Osteocyte (in vitro differentiated cells): ENCODE measurements around the gene P4HTM. TPM values are rescaled to one million over a fixed set of nuclear protein-coding genes. Genes with fewer than 3 reads are reported as not detected.
A peak's percentile ranks its signal among the peaks of the same experiment; 100 is the strongest.

ENCODE experiments used
- DNase-seq: peaks from one replicate; pipeline ENCODE4 v3.0.0; 2021; ENCODE audit warnings: mixed read lengths; ENCODE audit not compliant: unreplicated experiment; ENCODE audit errors: extremely low spot score
- H3K27ac Mint-ChIP-seq: one replicate; pipeline ENCODE4 v1.8.0; 2021; ENCODE audit warnings: mild to moderate bottlenecking, mixed read lengths; ENCODE audit not compliant: unreplicated experiment
- H3K27me3 Mint-ChIP-seq: one replicate; pipeline ENCODE4 v1.8.0; 2021; ENCODE audit warnings: mixed read lengths; ENCODE audit not compliant: unreplicated experiment
- H3K36me3 Mint-ChIP-seq: one replicate; pipeline ENCODE4 v1.8.0; 2021; ENCODE audit warnings: mixed read lengths; ENCODE audit not compliant: unreplicated experiment
- H3K4me1 Mint-ChIP-seq: one replicate; pipeline ENCODE4 v1.8.0; 2021; ENCODE audit warnings: mixed read lengths; ENCODE audit not compliant: unreplicated experiment
- H3K4me3 Mint-ChIP-seq: one replicate; pipeline ENCODE4 v1.8.0; 2021; ENCODE audit warnings: mild to moderate bottlenecking, moderate library complexity, mixed read lengths; ENCODE audit not compliant: unreplicated experiment
- H3K9me3 Mint-ChIP-seq: one replicate; pipeline ENCODE4 v1.8.0; 2021; ENCODE audit warnings: mixed read lengths; ENCODE audit not compliant: unreplicated experiment
- total RNA-seq: library from RNA; stranded (reverse); gene quantifications from 2 replicates; pipeline ENCODE4 v1.2.1, GENCODE V29; 2021
- TF ChIP-seq, protein P1 (sequence below): fragments of 200-600 bp; sonication (generic); IDR thresholded peaks from 2 replicates; pipeline ENCODE4 v1.5.0; 2021; ENCODE audit warnings: antibody characterized with exemption, mild to moderate bottlenecking, moderate library complexity

Gene P4HTM
- total RNA-seq, 1 donor from 2014 or later, result 35.6 TPM

GRCh38 chr3:48982686-48983085, 7.4 kb upstream of the P4HTM start:
- Mint-ChIP-seq H3K4me1 (no peaks in the 10 kb centered on the region), H3K9me3 (no peaks in the 10 kb centered on the region), H3K4me3 (no peak overlapping the region), H3K36me3 (peaks cover 46% of the 10 kb centered on the region), H3K27ac (no peak overlapping the region), H3K27me3 (no peaks in the 10 kb centered on the region)
- no peak for DNase-seq
- TF ChIP-seq, protein P1, sequence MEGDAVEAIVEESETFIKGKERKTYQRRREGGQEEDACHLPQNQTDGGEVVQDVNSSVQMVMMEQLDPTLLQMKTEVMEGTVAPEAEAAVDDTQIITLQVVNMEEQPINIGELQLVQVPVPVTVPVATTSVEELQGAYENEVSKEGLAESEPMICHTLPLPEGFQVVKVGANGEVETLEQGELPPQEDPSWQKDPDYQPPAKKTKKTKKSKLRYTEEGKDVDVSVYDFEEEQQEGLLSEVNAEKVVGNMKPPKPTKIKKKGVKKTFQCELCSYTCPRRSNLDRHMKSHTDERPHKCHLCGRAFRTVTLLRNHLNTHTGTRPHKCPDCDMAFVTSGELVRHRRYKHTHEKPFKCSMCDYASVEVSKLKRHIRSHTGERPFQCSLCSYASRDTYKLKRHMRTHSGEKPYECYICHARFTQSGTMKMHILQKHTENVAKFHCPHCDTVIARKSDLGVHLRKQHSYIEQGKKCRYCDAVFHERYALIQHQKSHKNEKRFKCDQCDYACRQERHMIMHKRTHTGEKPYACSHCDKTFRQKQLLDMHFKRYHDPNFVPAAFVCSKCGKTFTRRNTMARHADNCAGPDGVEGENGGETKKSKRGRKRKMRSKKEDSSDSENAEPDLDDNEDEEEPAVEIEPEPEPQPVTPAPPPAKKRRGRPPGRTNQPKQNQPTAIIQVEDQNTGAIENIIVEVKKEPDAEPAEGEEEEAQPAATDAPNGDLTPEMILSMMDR, result no peak

GRCh38 chr3:48983096-48983495, 6.9 kb upstream of the P4HTM start:
- no peak overlapping the region for H3K27ac Mint-ChIP-seq
- H3K27me3 Mint-ChIP-seq, result no peaks in the 10 kb centered on the region
- peaks cover 42% of the 10 kb centered on the region for H3K36me3 Mint-ChIP-seq
- no peak for DNase-seq
- no peaks in the 10 kb centered on the region for H3K9me3 Mint-ChIP-seq
- TF ChIP-seq, protein P1, result no peak
- peaks cover 2% of the 10 kb centered on the region for H3K4me1 Mint-ChIP-seq
- no peak overlapping the region for H3K4me3 Mint-ChIP-seq

- peaks cover 32% of the 10 kb centered on the region for H3K36me3 Mint-ChIP-seq
- H3K4me1 Mint-ChIP-seq, result peaks cover 10% of the 10 kb centered on the region
- no peaks in the 10 kb centered on the region for H3K27me3 Mint-ChIP-seq
- no peaks in the 10 kb centered on the region for H3K9me3 Mint-ChIP-seq
- no peak overlapping the region for H3K4me3 Mint-ChIP-seq
- no peak overlapping the region for H3K27ac Mint-ChIP-seq
- TF ChIP-seq, protein P1, result no peak
- DNase-seq, result no peak
Observed at GRCh38 chr3:48984663-48985062, 5.4 kb upstream of the P4HTM start.

DNA sequence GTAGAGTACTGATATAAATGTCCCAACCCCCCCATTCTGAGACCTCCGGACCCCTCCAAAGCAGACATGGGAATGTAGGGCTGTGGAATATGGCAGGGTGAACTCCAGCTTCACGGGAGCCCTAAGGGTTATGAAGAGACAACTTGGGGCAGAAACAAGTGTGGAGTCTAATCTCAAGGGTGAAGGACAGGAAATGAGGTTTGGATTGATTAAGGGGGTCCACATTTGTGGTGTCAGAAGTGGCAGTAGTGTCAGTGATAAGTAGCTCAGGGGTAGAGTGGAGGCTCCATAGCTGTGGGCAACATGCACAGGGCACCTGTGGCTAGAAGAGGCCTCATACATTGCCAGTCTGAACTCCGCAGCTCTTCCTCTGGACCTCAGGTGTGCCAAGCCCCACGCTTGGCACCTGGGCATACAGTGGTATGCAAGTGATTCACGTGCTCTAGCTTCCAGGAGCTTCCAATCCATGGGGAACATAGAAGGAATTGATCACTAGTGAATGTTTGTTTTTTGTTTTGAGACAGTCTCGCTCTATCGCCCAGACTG, 4.1 kb upstream of the P4HTM start:
- peaks cover 14% of the 10 kb centered on the region for H3K4me1 Mint-ChIP-seq
- TF ChIP-seq, protein P1, result no peak
- no peak overlapping the region for H3K27ac Mint-ChIP-seq
- no peaks in the 10 kb centered on the region for H3K27me3 Mint-ChIP-seq
- no peaks in the 10 kb centered on the region for H3K9me3 Mint-ChIP-seq
- H3K36me3 Mint-ChIP-seq, result peaks cover 24% of the 10 kb centered on the region
- DNase-seq, result no peak
- no peak overlapping the region for H3K4me3 Mint-ChIP-seq

GRCh38 chr3:48989126-48989795, 780 bp upstream of the P4HTM start:
- peaks cover 27% of the 10 kb centered on the region for H3K4me1 Mint-ChIP-seq
- TF ChIP-seq, protein P1, result no peak
- peaks cover 5% of the 10 kb centered on the region for H3K36me3 Mint-ChIP-seq
- peak overlapping the region; percentile 94 for H3K27ac Mint-ChIP-seq
- peak overlapping the region; percentile 86 for H3K4me3 Mint-ChIP-seq
- no peak for DNase-seq
- no peaks in the 10 kb centered on the region for H3K9me3 Mint-ChIP-seq
- no peaks in the 10 kb centered on the region for H3K27me3 Mint-ChIP-seq
